K562 (cell line): ENCODE results near the gene BAIAP2L2. TPM values are rescaled to one million over a fixed set of nuclear protein-coding genes. Genes with fewer than 3 reads are reported as not detected.

ENCODE experiments used
- FOSL1 ChIP-seq: fragments of 200-800 bp; sonication (Bioruptor generic); conservative IDR thresholded peaks from 2 replicates; pipeline ENCODE4 v1.6.1; 2016; ENCODE audit warnings: missing genetic modification characterization, missing compliant biosample characterization
- GABPB1 ChIP-seq: sonication (generic); formaldehyde crosslinking; IDR thresholded peaks from 2 replicates; pipeline ENCODE4 v1.8.0; 2022; ENCODE audit warnings: mild to moderate bottlenecking, missing genetic modification reagents
- KAT7 ChIP-seq: sonication (generic); formaldehyde crosslinking; IDR thresholded peaks from 2 replicates; pipeline ENCODE4 v1.8.0; 2022; ENCODE audit warnings: missing genetic modification reagents, mild to moderate bottlenecking, borderline replicate concordance
- KDM1A ChIP-seq, 2 experiments: fragments of 450-650 bp; IDR thresholded peaks; 2 replicates each; pipeline ENCODE4 v1.6.1; 2016; ENCODE audit warnings: mild to moderate bottlenecking in 2 of 2
- MYBL2 ChIP-seq, 2 experiments: fragments of 450-650 bp in 1 of 2; sonication (generic) in 1 of 2; formaldehyde crosslinking in 1 of 2; IDR thresholded peaks; 2 replicates each; pipeline versions ENCODE4 v1.6.1 to v1.8.1; 2017 to 2022; ENCODE audit warnings: borderline replicate concordance in 1 of 2, inconsistent platforms in 1 of 2, low read depth in 1 of 2, mild to moderate bottlenecking in 1 of 2, missing genetic modification reagents in 1 of 2, moderate library complexity in 1 of 2
- NCOR1 ChIP-seq: fragments of 450-650 bp; IDR thresholded peaks from 2 replicates; pipeline ENCODE4 v1.6.1; 2016; ENCODE audit warnings: mild to moderate bottlenecking, moderate library complexity
- PHF20 ChIP-seq: fragments of 450-650 bp; IDR thresholded peaks from 2 replicates; pipeline ENCODE4 v1.6.1; 2018; ENCODE audit not compliant: partially characterized antibody
- POLR2A ChIP-seq: fragments of 450-650 bp; conservative IDR thresholded peaks from 2 replicates; pipeline ENCODE4 v1.6.1; 2016
- RUNX1 ChIP-seq: sonication (generic); IDR thresholded peaks from 2 replicates; pipeline ENCODE4 v1.6.1; 2016; ENCODE audit warnings: antibody characterized with exemption, low read depth
- SAFB2 ChIP-seq: fragments of 200-400 bp; formaldehyde crosslinking; IDR thresholded peaks from 2 replicates; pipeline ENCODE4 v1.6.1; 2018; ENCODE audit warnings: borderline replicate concordance, low read length, low read depth, moderate library complexity; ENCODE audit not compliant: severe bottlenecking
- TBP ChIP-seq: optimal IDR thresholded peaks from 2 replicates; pipeline ENCODE3; 2011; ENCODE audit warnings: low read depth, low read length, improper control_type of control experiment
- YY1 ChIP-seq, 3 experiments: IDR thresholded peaks; 2 replicates each; pipeline ENCODE4 v1.6.1; 2011; ENCODE audit warnings: low read length in 2 of 3, mild to moderate bottlenecking in 2 of 3, moderate library complexity in 2 of 3, borderline replicate concordance in 1 of 3, control low read depth in 1 of 3, low read depth in 1 of 3; ENCODE audit not compliant: insufficient read depth in 3 of 3, insufficient replicate concordance in 2 of 3, control insufficient read depth in 1 of 3, insufficient read length in 1 of 3; ENCODE audit errors: extremely low read depth in 1 of 3
- ZEB2 ChIP-seq: fragments of 450-650 bp; IDR thresholded peaks from 2 replicates; pipeline ENCODE4 v1.6.1; 2016
- ZNF436 ChIP-seq: fragments of 250-450, 450-650 bp; sonication (Bioruptor Pico); formaldehyde crosslinking; IDR thresholded peaks from 2 replicates; pipeline ENCODE4 v1.7.0; 2020; ENCODE audit warnings: mild to moderate bottlenecking
- polyA plus RNA-seq, 8 experiments: library from polyadenylated mRNA; depleted of rRNA in 4 of 8; stranded (reverse) in 5 of 8; unstranded in 3 of 8; fragments of >200 nt; fragmentation: Nextera tagmentation in 2 of 8; fragmentation: Illumina TruSeq in 1 of 8; extraction: Ambion mirVana in 2 of 8; extraction: Trizol in 1 of 8; gene quantifications; 2 replicates each; pipeline versions ENCODE4 v1.2.1 to v1.2.3, GENCODE V29; 2011 to 2014; ENCODE audit warnings: inconsistent platforms in 1 of 8, missing spikeins in 1 of 8
- total RNA-seq, 7 experiments: library from RNA; depleted of rRNA in 6 of 7; stranded (reverse); fragments of >200 nt in 6 of 7; fragmentation: Illumina TruSeq in 2 of 7; extraction: Trizol in 2 of 7; gene quantifications; 2 replicates each; pipeline versions ENCODE4 v1.2.1 to v1.2.3, GENCODE V29; 2011 to 2021; ENCODE audit warnings: low replicate concordance in 1 of 7
- TF ChIP-seq, protein P1 (sequence below): fragments of 450-650 bp; conservative IDR thresholded peaks from 2 replicates; pipeline ENCODE4 v1.6.1; 2016; ENCODE audit warnings: missing genetic modification characterization, low read depth, mild to moderate bottlenecking, missing compliant biosample characterization, moderate library complexity
- TF ChIP-seq, protein P2 (sequence below): sonication (generic); formaldehyde crosslinking; IDR thresholded peaks from 2 replicates; pipeline ENCODE4 v1.8.0; 2022; ENCODE audit warnings: missing genetic modification reagents, mild to moderate bottlenecking, moderate library complexity, borderline replicate concordance
- TF ChIP-seq, protein P3 (sequence below), 3 experiments: fragments of 200-800 bp in 1 of 3; sonication (Bioruptor generic) in 1 of 3; sonication (generic) in 1 of 3; formaldehyde crosslinking in 1 of 3; IDR thresholded peaks; 2 replicates each; pipeline versions ENCODE4 v1.6.1 to v1.8.0; 2016 to 2022; ENCODE audit warnings: mild to moderate bottlenecking in 2 of 3, missing compliant biosample characterization in 2 of 3, missing genetic modification characterization in 2 of 3, missing genetic modification reagents in 1 of 3
- TF ChIP-seq, protein P4 (sequence below): fragments of 450-650 bp; IDR thresholded peaks from 2 replicates; pipeline ENCODE4 v1.7.1; 2018; ENCODE audit warnings: mild to moderate bottlenecking, low read depth; ENCODE audit not compliant: partially characterized antibody

BAIAP2L2 gene
- total and polyA plus RNA-seq, 9 of the 15 experiments (the other 6 are each of a cell fraction or from before 2014, with no cell fraction given), result 0.04 to 0.22 (median 0.07) TPM; not detected in 4

DNA sequence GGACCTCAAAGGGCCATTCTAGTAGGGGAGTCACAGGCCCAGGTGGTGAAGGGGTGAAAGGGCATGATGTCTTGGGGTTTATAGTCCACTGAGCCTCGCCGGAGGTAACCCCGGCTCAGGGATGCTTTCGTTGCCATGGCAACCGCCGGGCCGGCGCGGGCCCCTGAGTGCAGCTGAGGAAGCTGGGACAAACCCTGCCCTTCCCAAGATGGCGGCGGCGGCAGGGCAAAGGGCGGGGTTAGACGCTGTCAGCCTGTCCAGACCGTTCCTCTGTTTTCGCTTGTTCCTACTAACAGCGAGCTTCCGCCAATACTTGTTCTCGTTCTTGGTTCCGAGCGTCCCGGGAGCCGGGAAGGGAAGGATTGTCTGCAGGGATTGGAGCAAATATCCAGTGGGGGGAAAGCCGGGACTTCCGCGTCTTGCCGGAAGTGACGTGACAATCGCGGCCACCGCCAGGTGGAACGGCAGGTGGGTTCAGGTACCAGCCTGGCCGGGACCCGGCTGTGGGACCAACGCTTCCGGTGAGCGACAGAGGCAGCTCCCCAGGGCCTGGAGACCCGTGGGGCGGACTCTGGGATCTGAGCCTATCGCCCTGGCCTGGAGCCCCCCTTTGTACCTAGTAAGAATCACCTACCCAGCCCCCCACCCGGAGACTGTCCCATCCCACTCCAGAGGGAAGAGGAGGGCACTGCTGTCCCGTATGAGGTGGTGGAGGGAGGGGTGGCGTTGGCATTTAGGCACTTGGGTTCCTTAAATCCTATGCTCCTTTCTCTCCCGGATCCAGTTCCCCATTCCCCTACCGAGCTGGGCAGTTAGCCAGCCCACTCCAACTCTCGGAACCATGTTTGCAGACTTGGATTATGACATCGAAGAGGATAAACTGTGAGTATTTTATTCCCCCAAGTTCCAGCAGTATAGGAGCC lies 53.3 kb downstream of the BAIAP2L2 start, which contains the start of gene PICK1 (continued):
- TF ChIP-seq, protein P1, sequence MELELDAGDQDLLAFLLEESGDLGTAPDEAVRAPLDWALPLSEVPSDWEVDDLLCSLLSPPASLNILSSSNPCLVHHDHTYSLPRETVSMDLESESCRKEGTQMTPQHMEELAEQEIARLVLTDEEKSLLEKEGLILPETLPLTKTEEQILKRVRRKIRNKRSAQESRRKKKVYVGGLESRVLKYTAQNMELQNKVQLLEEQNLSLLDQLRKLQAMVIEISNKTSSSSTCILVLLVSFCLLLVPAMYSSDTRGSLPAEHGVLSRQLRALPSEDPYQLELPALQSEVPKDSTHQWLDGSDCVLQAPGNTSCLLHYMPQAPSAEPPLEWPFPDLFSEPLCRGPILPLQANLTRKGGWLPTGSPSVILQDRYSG (tag), result no peak
- TF ChIP-seq, protein P2, sequence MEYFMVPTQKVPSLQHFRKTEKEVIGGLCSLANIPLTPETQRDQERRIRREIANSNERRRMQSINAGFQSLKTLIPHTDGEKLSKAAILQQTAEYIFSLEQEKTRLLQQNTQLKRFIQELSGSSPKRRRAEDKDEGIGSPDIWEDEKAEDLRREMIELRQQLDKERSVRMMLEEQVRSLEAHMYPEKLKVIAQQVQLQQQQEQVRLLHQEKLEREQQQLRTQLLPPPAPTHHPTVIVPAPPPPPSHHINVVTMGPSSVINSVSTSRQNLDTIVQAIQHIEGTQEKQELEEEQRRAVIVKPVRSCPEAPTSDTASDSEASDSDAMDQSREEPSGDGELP, result peak; percentile 92
- peak; percentile 95 to 99 (median 98) for TF ChIP-seq YY1 (IDR thresholded peaks at IDR 0.05; ENCODE audit: borderline replicate concordance in 1 of 3, control insufficient read depth in 1 of 3, extremely low read depth in 1 of 3, insufficient read depth in 3 of 3, insufficient read length in 1 of 3, insufficient replicate concordance in 2 of 3, low read depth in 1 of 3, low read length in 2 of 3)
- peak; percentile 58 for TF ChIP-seq POLR2A
- peak; percentile 94 for TF ChIP-seq ZEB2
- TF ChIP-seq TBP, result peak; percentile 42
- peak; percentile 80 to 92 for TF ChIP-seq KDM1A (IDR thresholded peaks at IDR 0.05)
- TF ChIP-seq ZNF436 (CRISPR knock-in tag), result no peak
- peak; percentile 84 for TF ChIP-seq PHF20
- no peak for TF ChIP-seq NCOR1
- TF ChIP-seq, protein P3, sequence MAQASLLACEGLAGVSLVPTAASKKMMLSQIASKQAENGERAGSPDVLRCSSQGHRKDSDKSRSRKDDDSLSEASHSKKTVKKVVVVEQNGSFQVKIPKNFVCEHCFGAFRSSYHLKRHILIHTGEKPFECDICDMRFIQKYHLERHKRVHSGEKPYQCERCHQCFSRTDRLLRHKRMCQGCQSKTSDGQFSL (CRISPR knock-in tag; IDR thresholded peaks at IDR 0.05), result peak; percentile 88
- TF ChIP-seq, protein P3 (tag; IDR thresholded peaks at IDR 0.05), result peak in 1 of 2 experiments; percentile 66; a peak in 1 of 4 replicates
- no peak for TF ChIP-seq SAFB2
- TF ChIP-seq RUNX1, result no peak
- TF ChIP-seq KAT7 (CRISPR knock-in tag), result peak; percentile 50; the same call in 1 of the 2 replicates
- TF ChIP-seq FOSL1 (tag), result 0 out of 2 replicates have a peak, but pooled peaks have one; percentile 19
- TF ChIP-seq, protein P4, sequence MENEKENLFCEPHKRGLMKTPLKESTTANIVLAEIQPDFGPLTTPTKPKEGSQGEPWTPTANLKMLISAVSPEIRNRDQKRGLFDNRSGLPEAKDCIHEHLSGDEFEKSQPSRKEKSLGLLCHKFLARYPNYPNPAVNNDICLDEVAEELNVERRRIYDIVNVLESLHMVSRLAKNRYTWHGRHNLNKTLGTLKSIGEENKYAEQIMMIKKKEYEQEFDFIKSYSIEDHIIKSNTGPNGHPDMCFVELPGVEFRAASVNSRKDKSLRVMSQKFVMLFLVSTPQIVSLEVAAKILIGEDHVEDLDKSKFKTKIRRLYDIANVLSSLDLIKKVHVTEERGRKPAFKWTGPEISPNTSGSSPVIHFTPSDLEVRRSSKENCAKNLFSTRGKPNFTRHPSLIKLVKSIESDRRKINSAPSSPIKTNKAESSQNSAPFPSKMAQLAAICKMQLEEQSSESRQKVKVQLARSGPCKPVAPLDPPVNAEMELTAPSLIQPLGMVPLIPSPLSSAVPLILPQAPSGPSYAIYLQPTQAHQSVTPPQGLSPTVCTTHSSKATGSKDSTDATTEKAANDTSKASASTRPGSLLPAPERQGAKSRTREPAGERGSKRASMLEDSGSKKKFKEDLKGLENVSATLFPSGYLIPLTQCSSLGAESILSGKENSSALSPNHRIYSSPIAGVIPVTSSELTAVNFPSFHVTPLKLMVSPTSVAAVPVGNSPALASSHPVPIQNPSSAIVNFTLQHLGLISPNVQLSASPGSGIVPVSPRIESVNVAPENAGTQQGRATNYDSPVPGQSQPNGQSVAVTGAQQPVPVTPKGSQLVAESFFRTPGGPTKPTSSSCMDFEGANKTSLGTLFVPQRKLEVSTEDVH, result peak; percentile 94
- peak; percentile 95 for TF ChIP-seq GABPB1 (CRISPR knock-in tag)
- TF ChIP-seq MYBL2 (IDR thresholded peaks at IDR 0.05; ENCODE audit: low read depth), result no peak
- no peak for TF ChIP-seq MYBL2 (CRISPR knock-in tag; IDR thresholded peaks at IDR 0.05; ENCODE audit: borderline replicate concordance)
